KMS-11 (cell line): ENCODE measurements around the gene LSM3.

ENCODE experiments used
- H2AFZ ChIP-seq: fragments of 200-600 bp; sonication (generic); 2 replicates; pipeline ENCODE4 v1.6.1; 2016; ENCODE audit warnings: antibody characterized with exemption, mixed run types, low read depth
- H3K27ac ChIP-seq: fragments of 200-600 bp; sonication (generic); 2 replicates; pipeline ENCODE4 v1.6.1; 2016; ENCODE audit warnings: mild to moderate bottlenecking, mixed run types
- H3K27me3 ChIP-seq: fragments of 200-600 bp; sonication (generic); 2 replicates; pipeline ENCODE4 v1.6.1; 2017; ENCODE audit warnings: mild to moderate bottlenecking, low read depth, mixed run types, moderate library complexity; ENCODE audit not compliant: insufficient read depth
- H3K36me3 ChIP-seq: fragments of 200-600 bp; sonication (generic); 2 replicates; pipeline ENCODE4 v1.6.1; 2017; ENCODE audit warnings: mild to moderate bottlenecking, mixed run types; ENCODE audit not compliant: insufficient read depth
- H3K4me1 ChIP-seq: fragments of 200-600 bp; sonication (generic); 2 replicates; pipeline ENCODE4 v1.6.1; 2016; ENCODE audit warnings: mild to moderate bottlenecking, low read depth, mixed run types; ENCODE audit not compliant: poor library complexity, severe bottlenecking
- H3K4me2 ChIP-seq: fragments of 200-600 bp; sonication (generic); 2 replicates; pipeline ENCODE4 v1.7.0; 2016; ENCODE audit warnings: mild to moderate bottlenecking, mixed run types
- H3K4me3 ChIP-seq: fragments of 200-600 bp; sonication (generic); IDR thresholded peaks from 2 replicates; pipeline ENCODE4 v1.6.1; 2017; ENCODE audit warnings: low read depth, low read length, mixed read lengths; ENCODE audit not compliant: insufficient read depth
- H3K79me2 ChIP-seq: fragments of 200-600 bp; sonication (generic); 2 replicates; pipeline ENCODE4 v1.6.1; 2016; ENCODE audit warnings: low read depth, mixed run types; ENCODE audit not compliant: insufficient read depth
- H3K9ac ChIP-seq: fragments of 200-600 bp; sonication (generic); 2 replicates; pipeline ENCODE4 v1.6.1; 2016; ENCODE audit warnings: mild to moderate bottlenecking, mixed run types
- H4K20me1 ChIP-seq: fragments of 200-600 bp; sonication (generic); 2 replicates; pipeline ENCODE4 v1.6.1; 2016; ENCODE audit warnings: mild to moderate bottlenecking, mixed run types; ENCODE audit not compliant: insufficient read depth
- CTCF ChIP-seq: fragments of 200-600 bp; sonication (generic); conservative IDR thresholded peaks from 2 replicates; pipeline ENCODE4 v1.6.1; 2017; ENCODE audit warnings: low read depth, mild to moderate bottlenecking, antibody characterized with exemption, low read length, moderate library complexity, mixed read lengths

LSM3 gene

GRCh38 chr3:14159426-14159825, 19.2 kb upstream of the LSM3 start:
- no peak overlapping the region for H2AFZ ChIP-seq
- H3K4me2 ChIP-seq, result no peak overlapping the region
- H3K36me3 ChIP-seq, result no peaks in the 10 kb centered on the region
- no peaks in the 10 kb centered on the region for H3K79me2 ChIP-seq
- no peak overlapping the region for H3K27ac ChIP-seq
- TF ChIP-seq CTCF, result no peak
- H3K4me1 ChIP-seq, result no peaks in the 10 kb centered on the region
- no peak overlapping the region for H3K4me3 ChIP-seq
- no peaks in the 10 kb centered on the region for H3K27me3 ChIP-seq
- no peak overlapping the region for H3K9ac ChIP-seq
- H4K20me1 ChIP-seq, result no peaks in the 10 kb centered on the region

GRCh38 chr3:14161282-14161681, 17.3 kb upstream of the LSM3 start:
- H3K27me3 ChIP-seq, result no peaks in the 10 kb centered on the region
- H3K4me1 ChIP-seq, result no peaks in the 10 kb centered on the region
- no peaks in the 10 kb centered on the region for H4K20me1 ChIP-seq
- no peak overlapping the region for H2AFZ ChIP-seq
- no peak overlapping the region for H3K4me2 ChIP-seq
- no peaks in the 10 kb centered on the region for H3K79me2 ChIP-seq
- no peak overlapping the region for H3K4me3 ChIP-seq
- no peak overlapping the region for H3K27ac ChIP-seq
- H3K9ac ChIP-seq, result no peak overlapping the region
- no peaks in the 10 kb centered on the region for H3K36me3 ChIP-seq
- no peak for TF ChIP-seq CTCF

GRCh38 chr3:14162178-14162577, 16.4 kb upstream of the LSM3 start:
- no peaks in the 10 kb centered on the region for H4K20me1 ChIP-seq
- TF ChIP-seq CTCF, result no peak
- H2AFZ ChIP-seq, result no peak overlapping the region
- H3K4me1 ChIP-seq, result no peaks in the 10 kb centered on the region
- no peaks in the 10 kb centered on the region for H3K36me3 ChIP-seq
- H3K79me2 ChIP-seq, result no peaks in the 10 kb centered on the region
- no peak overlapping the region for H3K4me3 ChIP-seq
- H3K27ac ChIP-seq, result no peak overlapping the region
- H3K9ac ChIP-seq, result no peak overlapping the region
- no peak overlapping the region for H3K4me2 ChIP-seq
- H3K27me3 ChIP-seq, result no peaks in the 10 kb centered on the region

GRCh38 chr3:14166877-14167603, 11.6 kb upstream of the LSM3 start:
- Histone ChIP-seq H3K27ac (no peak overlapping the region), H3K9ac (no peak overlapping the region), H2AFZ (no peak overlapping the region), H3K27me3 (no peaks in the 10 kb centered on the region), H3K79me2 (no peaks in the 10 kb centered on the region), H3K4me1 (peaks cover 18% of the 10 kb centered on the region), H4K20me1 (no peaks in the 10 kb centered on the region), H3K4me3 (no peak overlapping the region), H3K4me2 (no peak overlapping the region), H3K36me3 (no peaks in the 10 kb centered on the region)
- TF ChIP-seq CTCF, result no peak
